GM18868 (cell line): ENCODE data around the gene ZNF519.

Experiments used
- ATAC-seq: cut with Tn5 transposase; IDR thresholded peaks from one replicate; pipeline ENCODE4 v1.9.1; 2021; ENCODE audit warnings: mild to moderate bottlenecking, moderate library complexity; ENCODE audit not compliant: unreplicated experiment

ZNF519 gene

DNA sequence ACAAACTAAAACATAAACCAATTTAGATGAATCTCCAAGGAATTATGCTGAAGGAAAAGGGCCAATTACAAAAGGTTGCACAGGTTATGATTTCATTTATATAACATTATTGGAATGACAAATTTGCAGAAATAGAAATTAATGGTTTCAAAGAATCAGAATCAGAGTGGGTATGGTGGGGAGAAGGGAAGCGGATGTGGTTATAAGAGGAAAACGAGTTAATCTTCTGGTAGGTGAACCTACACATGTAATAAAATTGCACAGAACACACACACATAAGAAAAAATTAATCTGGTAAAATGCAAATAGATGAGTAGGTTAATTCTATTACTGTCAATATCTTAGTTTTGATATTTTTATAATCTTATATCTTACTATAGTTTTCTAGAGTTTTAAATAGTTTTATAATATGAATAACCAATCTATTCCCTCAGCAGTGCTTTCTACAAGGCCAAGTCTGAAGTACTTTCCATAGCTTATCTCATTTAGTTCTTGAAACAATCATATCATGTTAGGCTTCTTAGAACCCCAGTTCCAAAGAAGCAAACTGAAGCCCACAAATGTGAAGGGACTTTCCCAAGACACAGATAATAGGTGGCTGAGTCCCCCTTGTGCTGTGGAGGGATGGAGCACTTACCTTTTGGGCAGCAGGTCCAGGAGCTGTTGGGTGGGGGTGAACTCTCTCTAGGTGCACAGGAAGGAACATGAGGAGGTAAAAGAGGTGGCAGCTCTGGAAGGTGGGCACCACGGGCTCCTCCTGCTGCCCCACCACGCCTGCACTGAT is 31.5 kb downstream of the ZNF519 start:
- ATAC-seq, result no peak

DNA sequence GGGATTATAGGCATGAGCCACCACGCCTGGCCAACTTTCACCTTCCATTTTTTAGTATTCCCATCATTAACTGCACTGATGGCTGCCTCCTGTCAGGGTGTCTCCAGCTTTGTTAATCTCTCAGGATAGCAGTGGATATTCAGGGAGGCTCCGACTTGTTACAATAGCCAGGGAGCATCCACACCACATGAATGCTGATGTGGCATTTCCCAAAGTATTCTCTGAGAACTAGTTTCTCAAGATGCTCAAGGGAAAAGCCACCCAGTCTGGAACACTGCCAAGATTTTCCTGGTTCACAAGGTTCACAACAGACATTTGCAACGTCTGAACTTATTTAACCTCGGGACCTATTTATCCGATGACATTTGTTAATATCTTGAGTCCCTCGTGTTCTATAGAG is 33.8 kb downstream of the ZNF519 start:
- ATAC-seq, result no peak

DNA sequence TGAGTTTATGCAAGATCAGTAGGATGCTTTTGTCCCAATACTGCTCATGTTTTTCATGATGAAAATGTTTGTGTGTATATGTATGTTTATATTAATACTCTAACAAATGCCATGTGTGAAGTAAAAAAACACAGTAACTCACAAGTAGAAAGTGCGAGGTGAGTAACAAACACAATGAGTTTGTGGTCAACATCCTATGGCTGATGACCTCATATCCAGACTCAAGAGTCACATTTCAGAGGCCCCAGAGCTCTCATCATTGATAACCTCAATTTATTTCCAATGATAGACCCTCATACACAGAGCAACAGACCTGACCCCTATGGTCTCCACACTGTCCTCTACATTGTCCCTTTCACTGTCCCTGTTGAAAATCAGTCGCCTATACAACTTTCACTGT is 34.5 kb downstream of the ZNF519 start:
- ATAC-seq, result no peak

DNA sequence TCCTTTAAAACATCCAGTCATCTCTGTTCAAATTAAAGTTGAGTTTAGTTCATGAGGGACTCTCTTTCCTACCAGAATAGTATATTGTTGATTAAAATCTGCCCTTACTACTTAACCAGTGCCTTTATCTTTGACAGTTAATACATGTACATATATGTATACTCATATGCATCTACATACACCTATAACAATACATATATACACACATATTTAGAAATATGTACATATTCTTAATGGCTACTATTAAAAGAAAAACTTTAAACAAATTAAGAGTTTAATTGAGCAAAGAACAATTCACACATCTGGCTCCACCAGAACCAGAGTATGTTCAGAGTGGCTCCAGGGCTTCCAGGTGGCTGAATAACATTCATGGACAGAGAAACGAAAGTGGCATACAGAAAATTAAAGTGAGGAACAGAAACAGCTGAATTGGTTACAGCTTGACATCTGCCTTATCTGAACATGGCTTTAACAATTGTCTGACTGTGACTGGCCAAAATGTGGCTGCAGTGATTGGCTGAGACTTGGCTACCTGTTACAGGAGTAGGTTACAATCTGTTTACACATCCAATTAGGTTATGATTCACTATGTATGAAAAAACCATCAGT is 38.8 kb downstream of the ZNF519 start:
- no peak for ATAC-seq

DNA sequence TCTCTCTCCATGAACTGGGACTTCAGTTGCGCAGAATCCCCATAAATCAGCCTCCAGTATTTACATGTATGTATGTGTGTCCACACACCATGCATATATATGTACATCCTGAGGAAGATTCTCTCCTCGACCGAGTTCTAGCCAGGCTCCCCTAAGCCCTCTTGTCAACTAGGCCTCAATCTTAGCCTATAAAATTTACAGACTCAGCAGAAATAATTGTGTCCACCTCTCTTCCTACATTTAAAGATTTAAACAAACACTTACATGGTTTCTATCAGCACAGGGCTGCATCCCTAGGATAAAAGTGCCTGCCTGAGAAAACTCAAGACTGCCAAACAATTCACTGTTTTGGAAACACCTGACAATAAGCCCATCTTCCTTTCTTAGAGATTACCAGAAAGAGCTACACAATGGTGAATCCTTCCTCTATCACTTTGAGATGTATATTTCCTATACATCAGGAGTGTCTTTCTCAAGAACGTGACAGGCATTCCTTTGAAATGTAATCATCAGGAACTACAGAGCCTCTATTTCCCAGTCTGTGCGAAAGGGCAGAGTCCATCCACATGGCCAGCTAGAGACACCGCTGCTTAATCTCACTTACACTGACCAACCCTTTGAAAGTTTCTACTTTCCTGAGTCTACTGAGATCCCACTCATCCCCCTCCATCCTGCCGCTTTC is 39.5 kb downstream of the ZNF519 start:
- no peak for ATAC-seq

DNA sequence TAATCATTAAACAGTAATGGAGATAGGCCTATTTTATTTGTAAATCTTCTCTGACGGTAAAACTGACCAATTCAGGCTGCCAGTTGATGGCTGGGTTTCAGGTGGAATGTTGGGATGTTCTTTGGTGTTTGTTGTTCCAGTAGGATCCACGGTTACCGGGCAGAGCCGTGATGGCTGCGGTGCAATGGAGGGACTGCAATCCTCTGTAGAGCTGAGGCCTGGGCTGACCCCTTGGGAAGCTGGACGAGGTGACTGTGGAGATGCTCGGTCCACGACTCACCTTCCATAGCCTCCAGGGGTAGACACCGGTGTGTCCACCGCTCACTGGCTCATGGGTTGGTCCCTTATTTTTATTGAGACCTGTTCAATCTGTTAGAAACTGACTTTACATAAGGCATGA is 42.5 kb downstream of the ZNF519 start:
- ATAC-seq, result no peak

DNA sequence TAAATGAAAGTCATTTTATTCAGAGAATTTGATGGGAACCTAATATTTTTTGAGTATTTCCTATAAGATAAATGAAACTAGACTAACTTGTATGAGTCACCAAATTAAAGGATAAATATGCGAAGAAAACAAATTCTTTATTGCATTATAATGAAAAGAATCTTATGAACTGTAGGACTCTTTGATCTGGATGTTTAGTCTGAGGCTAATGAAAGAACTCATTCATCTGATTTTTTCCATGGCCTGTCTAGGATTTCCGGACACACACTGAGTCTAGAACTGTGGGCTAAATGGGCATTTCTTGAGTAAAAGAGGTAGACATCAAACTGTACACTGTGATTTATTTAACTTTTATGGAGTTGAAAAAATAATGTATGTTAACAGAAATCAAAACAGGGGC is 43.0 kb downstream of the ZNF519 start:
- ATAC-seq, result no peak

DNA sequence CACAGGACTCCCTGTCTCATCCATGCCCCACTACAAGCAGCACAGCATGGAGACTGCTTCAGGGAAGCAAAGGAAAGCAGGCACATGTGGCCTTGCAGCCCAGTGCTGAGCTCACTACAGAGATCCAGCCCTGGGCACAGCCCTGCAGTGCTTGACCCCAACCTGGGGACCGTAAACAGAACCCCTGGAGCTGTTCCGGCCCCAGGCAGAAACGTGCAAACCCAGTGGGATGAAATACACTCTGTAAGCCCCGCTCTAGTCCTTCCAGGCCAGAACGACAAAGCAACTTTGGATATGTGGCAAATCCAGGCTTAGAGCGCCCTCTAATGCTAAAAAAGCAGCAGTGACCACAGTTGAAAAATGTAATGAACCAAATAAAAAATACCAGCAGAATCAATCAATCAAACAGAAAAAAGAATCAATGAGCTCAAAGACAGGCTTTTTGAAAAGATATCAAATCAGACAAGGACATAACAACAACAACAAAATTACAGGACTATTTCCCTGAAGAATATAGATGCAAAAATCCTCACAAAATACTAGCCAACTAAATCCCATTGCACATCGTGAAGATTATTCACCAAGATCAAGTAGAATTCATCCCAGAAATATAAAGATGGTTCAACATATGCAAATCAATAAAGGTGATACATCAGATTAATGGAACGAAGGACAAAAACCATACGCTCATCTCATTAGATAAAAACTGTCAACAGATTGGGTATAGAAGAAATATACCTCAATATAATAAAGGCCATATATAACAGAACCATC is 45.6 kb downstream of the ZNF519 start:
- ATAC-seq, result peak; percentile 79

DNA sequence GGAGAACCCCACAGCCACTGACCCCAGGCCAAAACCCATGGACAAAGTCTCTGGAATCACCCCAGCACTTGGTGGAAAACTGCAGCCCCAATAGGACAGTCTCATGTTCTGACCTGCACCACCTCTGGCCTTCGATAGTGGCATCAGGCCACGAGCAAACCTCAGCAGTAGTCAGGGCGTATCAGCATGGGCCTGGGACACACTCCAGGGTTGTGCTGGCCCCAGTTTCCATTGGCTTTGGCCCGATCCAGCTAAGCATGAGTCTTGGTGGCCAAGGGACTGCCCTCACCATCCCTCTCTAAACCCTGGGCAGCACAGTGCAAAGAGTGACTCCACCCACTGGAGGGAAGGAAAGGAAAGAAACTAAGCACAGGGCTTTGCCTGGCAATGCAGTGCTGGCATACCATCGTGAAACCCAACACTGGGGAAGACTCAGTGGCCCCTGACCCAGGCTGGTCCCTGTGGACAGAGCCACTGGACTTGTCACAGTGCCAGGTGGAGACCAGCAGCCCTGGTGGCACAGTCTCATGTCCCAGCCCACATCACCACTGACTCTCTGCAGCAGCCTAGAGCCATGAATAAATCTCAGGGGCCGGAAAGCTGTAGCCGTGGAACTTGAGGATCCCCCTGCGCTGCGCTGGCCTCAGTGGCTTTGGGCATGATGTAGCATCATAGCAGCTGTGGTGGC is 46.3 kb downstream of the ZNF519 start:
- ATAC-seq, result no peak

DNA sequence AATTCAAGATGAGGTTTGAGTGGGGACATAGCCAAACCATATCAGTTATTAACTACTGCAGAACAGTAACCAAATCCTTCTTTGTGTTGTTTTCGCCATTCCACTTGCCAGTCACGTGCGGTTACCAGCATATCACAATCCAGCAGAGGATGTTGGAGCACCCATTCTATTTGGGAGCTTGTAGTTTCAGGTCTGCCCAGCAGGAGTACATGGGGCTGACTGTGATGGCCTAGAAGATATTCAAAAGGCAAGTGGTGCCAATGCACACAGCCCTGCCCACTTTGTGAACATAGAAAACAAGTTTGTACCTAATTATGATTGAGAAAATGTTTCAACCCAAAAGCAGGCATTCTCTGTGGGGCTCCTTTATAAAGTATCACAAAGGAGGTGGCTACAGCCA is 57.0 kb downstream of the ZNF519 start:
- ATAC-seq, result no peak

DNA sequence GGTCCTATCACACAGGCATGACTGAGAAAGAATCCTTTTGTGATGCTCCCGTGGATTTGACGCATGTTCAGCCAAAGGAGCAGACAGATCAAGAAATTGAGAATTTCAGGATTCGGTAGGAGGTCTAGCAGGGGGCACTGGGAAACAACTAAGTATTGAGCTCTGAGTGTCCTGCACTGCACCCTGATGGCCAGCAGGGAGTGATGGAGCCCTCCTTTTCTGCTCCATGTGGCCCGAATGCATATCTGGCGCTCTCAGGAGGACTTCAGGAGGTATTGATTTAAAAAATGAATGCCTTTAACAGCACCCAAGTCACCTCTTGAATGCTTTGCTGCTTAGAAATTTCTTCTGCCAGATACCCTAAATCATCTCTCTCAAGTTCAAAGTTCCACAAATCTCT is 58.0 kb downstream of the ZNF519 start:
- ATAC-seq, result no peak

DNA sequence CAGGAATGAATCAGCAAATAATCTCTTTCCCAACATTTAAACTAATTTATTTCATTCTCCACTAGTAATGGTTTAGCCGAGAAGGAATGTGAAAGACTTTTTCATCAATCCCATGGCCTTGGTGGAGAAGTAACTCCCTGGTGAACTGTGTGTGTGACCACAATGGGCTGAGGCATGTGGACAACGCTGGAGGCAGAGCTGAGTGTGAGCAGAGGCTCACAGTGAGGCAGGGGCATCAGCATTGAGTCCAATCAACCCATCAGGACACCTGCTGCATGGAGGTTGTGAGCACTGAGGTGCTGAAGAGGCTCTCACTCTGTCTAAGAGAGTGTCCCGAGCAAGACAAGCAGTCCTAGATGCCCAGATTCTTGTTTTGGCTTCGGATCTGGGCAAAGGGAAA is 78.6 kb downstream of the ZNF519 start:
- no peak for ATAC-seq
